ENCODE results near the gene OCA2. TPM values are rescaled to one million over a fixed set of nuclear protein-coding genes. Genes with fewer than 3 reads are reported as not detected.
A peak's percentile ranks its signal among the peaks of the same experiment; 100 is the strongest.

Gene OCA2
- total and polyA plus RNA-seq, 2 of the 8 experiments (the other 6 are each of a cell fraction or from before 2014, with no cell fraction given) = 0.20 TPM

GRCh38 chr15:28017423-28017924 lies 81.6 kb downstream of the OCA2 start:
- Histone ChIP-seq H2BK12ac (ENCODE audit: low read depth, low read length) (no peak overlapping the region), H3K36me3 (ENCODE audit: control insufficient read depth in 2 of 4, insufficient read depth in 4 of 4, low read length in 3 of 4) (no peaks in the 10 kb centered on the region), H3K79me2 (ENCODE audit: control insufficient read depth in 1 of 2, insufficient read depth in 2 of 2, low read length in 2 of 2) (no peaks in the 10 kb centered on the region), H4K91ac (replicated peaks; ENCODE audit: insufficient read length, low read length) (no peak overlapping the region), H3K4ac (replicated peaks; ENCODE audit: insufficient read length, low read depth, low read length) (no peak overlapping the region), H2BK120ac (replicated peaks; ENCODE audit: low read depth, low read length) (no peak overlapping the region), H2BK5ac (ENCODE audit: low read depth, low read length) (no peak overlapping the region), H3K4me1 (replicated peaks in 1 of 4; ENCODE audit: control insufficient read depth in 3 of 4, insufficient read depth in 4 of 4, low read length in 3 of 4) (peaks cover 0 to 15% (median 7%) of the 10 kb centered on the region in 4 experiments; a peak in 6 of 7 replicates), H3K9ac (replicated peaks in 1 of 4; ENCODE audit: extremely low read depth in 1 of 4, low read depth in 3 of 4, low read length in 3 of 4) (no peak overlapping the region), H4K20me1 (replicated peaks in 1 of 2; ENCODE audit: control insufficient read depth in 1 of 2, insufficient read depth in 2 of 2, low read length in 2 of 2) (no peaks in the 10 kb centered on the region), H3K56ac (replicated peaks; ENCODE audit: insufficient read length, low read depth, low read length) (no peak overlapping the region), H3K4me3 (ENCODE audit: extremely low read depth in 1 of 4, insufficient read depth in 2 of 4, low read depth in 3 of 4, low read length in 4 of 4) (no peak overlapping the region), H3K9me3 (ENCODE audit: insufficient read depth in 2 of 2, low read depth in 1 of 2, low read length in 1 of 2) (no peaks in the 10 kb centered on the region), H3K18ac (ENCODE audit: extremely low read depth, low read length) (no peak overlapping the region), H2AK5ac (ENCODE audit: low read depth, low read length) (no peak overlapping the region), H4K8ac (ENCODE audit: extremely low read depth, insufficient read depth, low read length) (no peak overlapping the region), H2AFZ (ENCODE audit: low read length) (no peak overlapping the region), H3K27me3 (replicated peaks in 1 of 4; ENCODE audit: control insufficient read depth in 3 of 4, extremely low read depth in 1 of 4, insufficient read depth in 3 of 4, low read length in 3 of 4) (no peaks in the 10 kb centered on the region; a peak in 1 of 7 replicates), H3K4me2 (ENCODE audit: insufficient read depth in 1 of 2, low read depth in 2 of 2, low read length in 2 of 2) (no peak overlapping the region), H3K23me2 (ENCODE audit: low read depth, low read length) (no peaks in the 10 kb centered on the region), H3K79me1 (ENCODE audit: low read depth, low read length) (no peaks in the 10 kb centered on the region), H3K23ac (ENCODE audit: insufficient read length) (no peak overlapping the region), H2BK20ac (ENCODE audit: low read length) (no peak overlapping the region), H2BK15ac (ENCODE audit: low read length) (no peak overlapping the region), H4K5ac (ENCODE audit: insufficient read length, low read depth, low read length) (no peak overlapping the region), H3K14ac (ENCODE audit: insufficient read length) (no peak overlapping the region), H3K27ac (ENCODE audit: low read depth, low read length) (no peak overlapping the region)
- no peak for FAIRE-seq
- 94% methylated on average over 10 of the region's 10 CpGs; no CpG with 5 or more reads in 1 of the 2 experiments for WGBS, 2 experiments (ENCODE audit: extremely low coverage in 1 of 2, insufficient coverage in 1 of 2, insufficient read length in 1 of 2, insufficient replicate concordance in 2 of 2, low coverage in 1 of 2, low lambda C conversion rate in 2 of 2, missing lambda C conversion rate in 1 of 2)
- POLR2A ChIA-PET (ENCODE audit: partially characterized antibody) = no interaction called here
- CTCF ChIA-PET (ENCODE audit: partially characterized antibody) = interaction anchor here (6.0 kb wide), 1 partner anchor 15 kb away, joined by 53 read pairs; no protein-coding TSS in a partner anchor
- DNase-seq (ENCODE audit: low read depth in 1 of 2, low spot score in 2 of 2) = no peak
- no peak for TF ChIP-seq ASH2L (IDR thresholded peaks at IDR 0.05; ENCODE audit: low read length)
- no peak for TF ChIP-seq SIRT6 (IDR thresholded peaks at IDR 0.05; ENCODE audit: low read length)
- no peak for TF ChIP-seq PHF8 (conservative IDR thresholded peaks at IDR 0.05; ENCODE audit: low read depth, low read length)
- TF ChIP-seq SIN3A (conservative IDR thresholded peaks at IDR 0.05 in 1 of 2, IDR thresholded peaks at IDR 0.05 in 1 of 2; ENCODE audit: low read depth in 1 of 2, low read length in 2 of 2) = no peak
- no peak for TF ChIP-seq BCL11A (IDR thresholded peaks at IDR 0.05; ENCODE audit: low read depth in 2 of 2, low read length in 2 of 2)
- TF ChIP-seq RAD21 (IDR thresholded peaks at IDR 0.05 in 1 of 2, conservative IDR thresholded peaks at IDR 0.05 in 1 of 2; ENCODE audit: low read depth in 2 of 2, low read length in 2 of 2) = peak; percentile 50 to 62
- TF ChIP-seq, protein P1, sequence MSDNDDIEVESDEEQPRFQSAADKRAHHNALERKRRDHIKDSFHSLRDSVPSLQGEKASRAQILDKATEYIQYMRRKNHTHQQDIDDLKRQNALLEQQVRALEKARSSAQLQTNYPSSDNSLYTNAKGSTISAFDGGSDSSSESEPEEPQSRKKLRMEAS (IDR thresholded peaks at IDR 0.05) = no peak
- TF ChIP-seq CTCF (IDR thresholded peaks at IDR 0.05; ENCODE audit: control extremely low read depth in 1 of 3, insufficient read depth in 1 of 3, low read depth in 1 of 3, low read length in 3 of 3) = peak; percentile 26 to 40 (median 39); a peak in 3 of 4 replicates
- TF ChIP-seq SP1 (IDR thresholded peaks at IDR 0.05; ENCODE audit: low read depth, low read length) = no peak
- TF ChIP-seq YY1 (IDR thresholded peaks at IDR 0.05; ENCODE audit: low read depth, low read length) = no peak

Data from H1 (cell line).